ENCODE results near the gene UBE2G1.
"Not testable (repeated sequence)": the region's sequence is repeated elsewhere in the genome, so short reads cannot be mapped to it uniquely, and the experiment has no call there.

UBE2G1 gene

DNA sequence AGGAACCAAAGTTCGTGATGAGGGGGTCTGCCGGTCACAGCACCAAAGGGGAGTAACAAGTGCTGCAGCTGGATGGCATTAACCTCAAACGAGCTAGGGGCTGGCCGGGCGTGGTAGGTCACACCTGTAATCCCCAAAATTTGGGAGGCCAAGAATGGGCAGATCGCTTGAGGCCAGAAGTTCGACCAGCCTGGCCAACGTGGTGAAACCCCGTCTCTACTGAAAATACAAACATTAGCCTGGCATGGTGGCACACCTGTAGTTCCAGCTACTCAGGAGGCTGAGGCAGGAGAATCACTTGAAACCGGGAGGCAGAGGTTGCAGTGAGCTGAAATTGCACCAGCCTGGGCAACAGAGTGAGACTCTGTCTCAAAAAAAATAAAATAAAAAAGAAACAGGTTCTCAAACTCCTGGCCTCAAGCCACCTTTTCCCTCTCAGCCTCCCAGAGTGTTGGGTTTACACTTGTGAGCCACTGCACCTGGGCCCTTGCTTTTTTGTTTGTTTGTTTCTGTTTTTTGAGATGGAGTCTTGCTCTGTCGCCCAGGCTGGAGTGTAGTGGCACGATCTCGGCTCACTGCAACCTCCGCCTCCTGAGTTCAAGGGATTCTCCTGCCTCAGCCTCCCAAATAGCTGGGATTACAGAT is 9.4 kb upstream of the UBE2G1 start:
- not testable (repeated sequence) for DNase-seq

DNA sequence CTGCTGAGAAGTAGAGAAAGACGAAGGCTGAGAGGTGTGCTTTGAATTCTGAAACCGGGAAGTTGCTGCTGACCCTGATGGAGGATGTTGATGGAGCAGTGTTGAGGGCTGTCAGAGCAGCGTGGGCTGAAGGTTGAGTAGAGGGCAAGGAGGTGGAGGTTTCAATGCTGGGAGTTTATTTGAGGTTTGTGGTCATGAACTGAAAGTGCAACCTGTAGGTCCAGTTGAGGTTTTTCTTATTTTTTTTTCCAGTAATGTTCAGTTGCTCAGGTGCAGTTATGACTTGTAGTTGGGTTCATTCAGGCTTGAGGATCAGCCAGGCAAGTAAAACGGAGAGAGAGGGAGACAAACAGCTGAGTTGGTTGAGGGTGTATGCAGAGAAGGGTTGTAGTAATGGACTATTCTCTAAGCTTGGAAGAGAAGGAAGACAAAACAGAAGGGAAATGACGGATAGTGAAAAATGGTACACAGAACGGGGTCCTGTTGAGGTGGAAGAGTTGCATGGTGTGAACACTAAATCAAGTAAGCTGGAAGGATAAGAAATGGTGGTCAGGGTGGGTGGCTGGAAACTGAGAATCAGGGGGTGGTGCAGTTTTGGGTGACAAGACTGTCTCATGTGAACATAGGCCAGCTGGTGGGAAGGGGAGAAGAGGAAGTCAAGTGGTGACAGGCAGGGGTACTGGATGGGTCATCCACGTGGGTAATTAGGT is 8.7 kb upstream of the UBE2G1 start:
- DNase-seq, result no peak

DNA sequence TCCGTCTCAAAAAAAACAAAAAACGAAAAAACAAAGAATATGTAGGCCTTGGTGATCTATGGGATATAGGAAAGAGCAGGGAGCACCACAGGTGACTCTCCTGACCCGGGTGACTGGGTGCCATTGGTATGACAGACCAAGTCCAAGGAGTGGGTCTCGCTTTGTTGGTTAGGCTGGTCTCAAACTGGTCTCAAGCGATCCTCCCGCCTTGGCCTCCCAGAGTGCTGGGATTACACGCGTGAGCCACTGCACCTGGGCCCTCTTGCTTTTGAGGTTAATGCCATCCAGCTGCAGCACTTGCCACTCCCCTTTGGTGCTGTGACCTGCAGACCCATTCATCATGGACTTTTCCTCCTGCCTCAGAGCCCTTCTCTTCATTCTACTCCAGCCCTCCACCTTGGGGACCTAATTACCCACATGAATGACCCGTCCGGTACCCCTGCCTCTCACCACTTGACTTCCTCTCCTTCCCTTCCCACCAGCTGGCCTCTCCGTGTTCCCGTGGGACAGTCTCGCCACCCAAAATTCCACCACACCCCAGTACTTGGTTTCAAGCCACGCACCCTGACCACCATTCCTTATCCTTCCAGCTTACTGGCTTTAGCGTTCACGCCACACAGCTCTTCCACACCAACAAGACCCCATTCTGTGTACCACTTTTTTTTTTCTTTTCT is 3.2 kb upstream of the UBE2G1 start:
- DNase-seq, result no peak

DNA sequence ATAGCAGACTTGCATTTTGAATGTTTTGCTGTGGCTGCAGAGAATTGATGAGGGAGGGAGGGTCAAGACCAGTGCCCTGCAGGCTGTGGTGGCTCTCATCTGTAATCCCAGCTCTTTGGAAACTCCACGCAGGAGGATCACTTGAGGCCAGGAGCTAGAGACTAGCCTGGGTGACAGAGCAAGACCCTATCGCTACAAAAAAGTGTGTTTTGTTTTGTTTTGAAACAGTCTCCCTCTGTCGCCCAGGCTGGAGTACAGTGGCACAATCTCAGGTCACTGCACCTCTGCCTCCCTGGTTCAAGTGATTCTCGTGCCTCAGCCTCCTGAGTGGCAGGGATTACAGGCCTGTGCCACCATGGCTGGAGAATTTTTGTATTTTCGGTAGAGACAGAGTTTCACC is 1.9 kb upstream of the UBE2G1 start:
- no peak for DNase-seq

DNA sequence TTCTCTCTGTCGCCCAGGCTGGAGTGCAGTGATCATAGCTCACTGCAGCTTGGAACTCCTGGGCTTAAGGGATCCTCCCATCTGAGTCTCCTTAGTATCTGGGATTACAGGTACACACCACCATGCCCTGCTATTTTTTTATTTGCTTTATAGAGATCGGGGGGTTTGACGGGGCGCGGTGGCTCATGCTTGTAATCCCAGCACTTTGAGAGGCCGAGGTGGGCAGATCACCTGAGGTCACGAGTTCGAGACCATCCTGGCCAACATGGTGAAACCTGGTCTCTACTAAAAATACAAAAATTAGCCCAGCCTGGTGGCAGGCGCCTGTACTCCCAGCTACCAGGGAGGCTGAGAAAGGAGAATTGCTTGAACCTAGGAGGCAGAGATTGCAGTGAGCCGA is 702 bp upstream of the UBE2G1 start:
- peak in 1 of 58 donors; percentile 34 for DNase-seq

DNA sequence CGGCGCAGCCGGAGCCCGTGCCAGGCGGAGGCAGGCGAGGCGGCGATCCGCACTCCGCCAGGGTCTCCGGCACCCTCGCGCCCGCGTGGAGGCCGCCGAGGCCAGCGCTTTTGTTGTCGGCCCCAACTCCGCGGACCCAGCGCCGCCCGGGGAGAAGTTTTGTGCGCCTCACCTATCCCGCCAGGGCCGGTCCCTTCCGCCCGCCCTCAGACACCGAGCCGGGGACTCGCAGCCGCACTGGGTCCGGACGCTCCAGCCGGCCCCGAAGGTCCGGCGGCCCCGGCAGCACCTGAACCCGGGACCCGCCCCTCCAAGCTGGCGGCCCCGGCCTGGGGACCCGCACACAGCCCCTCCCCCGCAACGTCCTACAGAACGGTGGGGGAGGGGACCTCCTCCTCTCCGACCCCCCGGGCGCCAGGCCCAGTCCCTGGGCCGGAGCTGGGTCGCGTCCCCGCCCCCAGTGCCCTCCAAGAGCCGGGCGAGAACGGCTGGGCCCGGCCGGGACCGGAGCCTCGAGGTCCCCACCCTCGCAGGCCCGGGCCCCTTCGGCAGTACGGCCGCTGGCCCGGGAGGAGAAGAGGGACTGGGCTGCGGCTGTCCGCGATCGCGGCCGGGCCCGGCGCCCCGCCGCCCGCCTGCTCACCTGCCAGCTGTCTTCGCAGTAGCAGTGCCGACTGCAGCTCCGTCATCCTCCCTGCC is 698 bp downstream of the UBE2G1 start:
- DNase-seq, result peak in 24 of 58 donors; percentile 7 to 58 (median 36)

DNA sequence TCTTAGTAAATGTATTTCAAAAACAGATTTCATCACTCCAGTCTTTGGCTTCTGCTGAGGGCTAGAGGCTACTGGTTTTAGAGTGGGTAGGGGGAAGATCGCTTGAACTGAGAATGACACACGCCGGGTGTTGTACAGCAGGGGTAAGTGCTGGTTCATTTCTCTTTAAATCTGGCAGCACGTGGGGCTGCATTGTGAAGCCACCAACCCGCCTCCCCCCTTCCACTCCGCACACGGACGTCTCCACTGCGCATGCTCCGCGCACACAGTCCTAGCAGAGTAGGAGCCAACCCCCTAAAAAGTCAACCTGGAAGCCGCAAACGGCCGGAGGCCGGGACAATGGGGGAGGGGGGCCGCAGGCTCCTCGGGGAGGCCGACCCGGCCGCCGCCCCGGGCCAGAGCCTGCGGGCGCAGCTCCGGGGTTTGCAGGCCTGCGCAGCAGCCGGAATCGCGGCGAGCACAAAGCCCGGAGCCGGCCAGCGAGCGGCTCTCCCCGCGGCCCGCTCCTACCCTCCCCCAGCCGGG is 1.3 kb downstream of the UBE2G1 start:
- DNase-seq, result peak; percentile 52 to 94 (median 87)

DNA sequence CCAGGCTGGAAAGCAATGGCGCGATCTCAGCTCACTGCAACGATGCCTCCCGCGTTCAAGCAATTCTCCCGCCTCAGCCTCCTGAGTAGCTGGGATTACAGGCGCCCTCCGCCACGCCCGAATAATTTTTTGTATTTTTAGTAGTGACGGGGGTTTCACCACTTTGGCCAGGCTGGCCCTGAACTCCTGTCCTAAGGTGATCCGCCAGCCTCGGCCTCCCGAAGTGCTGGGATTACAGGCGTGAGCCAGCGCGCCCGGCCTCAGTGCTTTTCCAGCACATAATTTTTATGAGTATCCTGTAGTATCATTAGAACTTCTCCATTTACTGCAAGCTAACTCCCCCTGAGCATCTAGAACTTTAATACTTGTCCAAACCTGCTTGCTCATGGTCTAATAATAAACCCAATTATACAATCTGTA is 1.8 kb downstream of the UBE2G1 start:
- DNase-seq, result peak in 2 of 58 donors; percentile 2

DNA sequence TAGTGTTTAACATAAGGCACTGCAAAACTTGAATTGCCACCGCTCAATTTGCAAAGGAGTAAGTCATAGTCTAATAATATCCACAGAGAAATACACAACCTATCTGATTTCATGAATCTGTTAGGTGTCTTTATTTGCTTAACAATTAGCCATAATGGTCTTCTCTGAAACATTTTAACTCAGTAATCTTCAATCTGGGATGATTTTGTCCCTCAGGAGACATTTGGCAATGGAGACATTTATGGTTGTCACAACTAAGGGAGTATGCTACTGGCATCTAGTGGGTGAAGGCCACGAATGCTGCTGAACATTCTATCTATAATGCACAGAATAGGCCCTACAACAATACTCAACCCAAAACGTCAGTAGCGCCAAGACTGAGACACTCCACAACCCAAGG is 4.3 kb downstream of the UBE2G1 start:
- DNase-seq, result peak in 9 of 58 donors; percentile 1 to 22 (median 7)

DNA sequence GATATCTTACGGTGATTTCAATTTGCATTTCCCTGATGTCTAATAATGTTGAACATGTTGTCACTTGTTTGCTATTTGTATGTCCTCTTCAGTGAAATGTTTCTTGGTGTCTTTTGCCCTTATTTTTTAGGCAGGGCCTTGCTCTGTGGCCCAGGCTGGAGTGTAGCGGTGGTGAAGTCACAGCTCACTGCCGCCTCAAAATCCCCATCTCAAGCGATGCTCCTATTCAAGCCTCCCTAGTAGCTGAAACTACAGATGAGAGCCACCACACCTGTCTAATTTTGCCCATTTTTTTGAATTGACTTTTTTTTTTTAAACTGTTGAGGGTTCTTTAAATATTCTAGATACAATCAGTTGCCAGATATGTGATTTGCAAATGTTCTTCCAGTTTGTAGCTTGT is 8.3 kb downstream of the UBE2G1 start:
- no peak for DNase-seq

DNA sequence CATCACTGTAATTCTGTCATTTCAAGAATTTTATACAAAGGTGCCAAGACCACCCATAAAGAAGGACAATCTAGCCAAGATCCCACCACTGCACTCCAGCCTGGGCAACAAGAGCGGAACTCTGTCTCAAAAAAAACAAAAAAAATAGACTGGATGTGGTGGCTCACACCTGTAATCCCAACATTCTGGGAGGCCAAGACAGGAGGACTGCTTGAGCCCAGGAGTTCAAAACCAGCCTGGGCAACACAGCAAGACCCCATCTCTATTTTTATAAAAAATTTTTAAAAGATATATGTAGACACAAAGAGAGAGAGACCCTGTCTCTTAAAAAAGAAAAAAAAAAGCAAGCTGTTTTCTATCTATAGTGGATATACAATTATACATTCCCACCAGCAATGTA is 8.8 kb downstream of the UBE2G1 start:
- no peak for DNase-seq

DNA sequence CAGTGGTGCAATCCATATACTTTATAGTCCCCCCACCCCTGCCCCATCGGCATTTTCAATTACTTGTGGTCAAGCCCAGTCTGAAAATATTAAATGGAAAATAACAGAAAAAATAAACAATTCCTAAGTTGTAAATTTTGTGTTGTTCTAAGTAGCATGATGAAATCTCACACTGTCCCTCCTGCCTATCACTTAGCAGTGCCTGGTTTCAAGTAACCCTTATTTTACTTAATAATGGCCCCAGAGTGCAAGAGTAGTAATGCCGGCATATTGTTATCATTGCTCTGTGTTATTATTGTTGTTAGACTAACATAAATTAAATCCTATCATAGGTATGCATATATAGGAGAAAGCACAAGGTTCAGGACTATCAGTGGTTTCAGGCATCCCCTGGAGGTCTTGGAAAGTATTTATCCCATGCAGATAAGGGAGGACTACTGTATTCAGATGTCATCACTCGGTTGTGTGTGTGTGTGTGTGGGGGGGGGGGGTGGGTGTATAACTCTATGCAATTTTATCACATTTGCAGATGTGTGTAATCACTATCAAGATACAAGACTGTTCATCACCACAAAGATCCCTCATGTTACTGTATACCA is 9.3 kb downstream of the UBE2G1 start:
- DNase-seq, result no peak

DNA sequence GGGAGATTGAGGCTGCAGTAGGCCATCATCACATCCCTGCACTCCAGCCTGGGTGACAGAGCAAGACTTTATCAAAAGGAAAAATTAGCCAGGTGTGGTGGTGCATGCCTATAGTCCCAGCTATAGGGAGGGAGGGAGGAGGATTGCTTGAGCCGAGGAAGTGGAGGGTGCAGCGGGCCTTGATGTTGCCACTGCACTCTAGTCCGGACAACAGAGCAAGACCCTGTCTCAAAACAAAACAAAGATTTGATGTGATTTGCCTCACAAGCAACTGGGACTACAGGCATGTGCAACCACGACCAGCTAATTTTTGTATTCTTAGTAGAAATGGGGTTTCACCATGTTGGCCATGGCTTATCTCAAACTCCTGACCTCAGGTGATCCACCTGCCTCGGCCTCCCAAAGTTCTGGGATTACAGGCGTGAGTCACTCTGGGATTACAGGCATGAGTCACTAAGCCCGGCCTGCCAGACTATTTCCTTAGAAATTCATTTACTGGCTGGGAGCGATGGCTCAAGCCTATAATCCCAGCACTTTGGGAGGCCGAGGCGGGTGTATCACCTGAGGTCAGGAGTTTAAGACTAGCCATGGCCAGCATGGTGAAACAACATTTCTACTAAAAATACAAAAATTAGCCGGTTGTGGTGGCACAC is 11.5 kb downstream of the UBE2G1 start:
- DNase-seq, result no peak

DNA sequence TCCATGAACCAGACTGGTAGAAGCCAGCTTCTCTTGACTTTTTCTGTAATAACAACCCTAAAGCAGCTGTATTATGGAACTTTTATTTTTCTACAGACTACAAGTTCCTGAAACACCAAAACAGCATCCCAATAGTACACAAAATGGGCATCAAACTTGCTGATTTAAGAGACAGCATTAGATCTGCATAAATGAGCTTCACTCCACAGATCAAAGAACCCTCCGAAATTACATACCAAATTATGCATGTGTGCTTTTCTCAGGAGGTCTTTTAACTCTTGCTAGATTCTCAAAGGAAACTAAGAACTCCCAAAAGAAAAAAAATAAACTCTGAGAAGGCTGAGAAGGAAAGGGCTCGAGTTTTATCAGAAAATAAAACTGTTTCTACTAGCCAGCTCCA is 12.3 kb downstream of the UBE2G1 start:
- no peak for DNase-seq

DNA sequence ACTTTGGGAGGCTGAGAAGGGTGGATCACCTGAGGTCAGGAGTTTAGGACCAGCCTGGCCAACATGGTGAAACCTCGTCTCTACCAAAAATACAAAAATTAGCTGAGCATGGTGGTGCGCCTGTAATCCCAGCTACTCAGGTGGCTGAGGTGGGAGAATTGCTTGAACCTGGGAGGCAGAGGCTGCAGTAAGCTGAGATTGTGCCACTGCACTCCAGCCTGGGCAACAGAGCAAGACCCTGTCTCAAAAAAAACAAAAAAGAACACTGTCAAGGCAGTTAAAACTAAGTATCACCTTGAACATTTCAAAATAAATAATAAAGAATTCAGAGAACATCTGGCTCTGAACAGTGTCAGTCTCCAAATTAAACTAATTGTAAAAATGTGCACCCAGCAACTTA is 16.3 kb downstream of the UBE2G1 start:
- not testable (repeated sequence) for DNase-seq

DNA sequence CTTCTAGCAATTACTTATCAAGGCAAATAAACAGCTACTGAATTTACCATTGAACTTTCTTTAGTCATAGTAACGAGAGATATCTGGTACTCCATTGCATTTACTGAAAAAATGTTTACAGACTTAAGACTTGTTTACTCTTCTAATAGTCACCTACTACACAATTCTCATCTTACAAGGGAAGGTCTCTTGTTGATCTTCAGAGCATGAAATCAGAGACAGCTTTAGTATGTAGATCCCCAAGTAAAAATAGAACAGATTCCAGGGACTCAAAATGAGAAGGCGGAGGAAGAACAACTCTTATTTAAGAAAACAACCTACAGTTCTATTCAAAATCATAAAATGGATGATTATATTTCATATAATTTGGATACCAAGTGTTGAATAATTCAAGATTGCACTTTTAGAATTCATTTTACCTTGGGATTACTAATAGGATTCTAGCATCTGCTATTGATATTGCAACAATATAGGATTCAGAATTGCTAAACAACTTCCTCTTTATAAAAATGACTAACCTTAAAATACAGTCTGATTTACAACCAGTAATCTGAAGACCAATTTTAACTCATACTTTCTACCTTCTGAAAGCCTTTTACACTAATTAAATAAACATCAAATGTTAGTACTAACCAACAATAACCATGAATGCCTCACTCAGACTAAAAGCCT is 20.8 kb downstream of the UBE2G1 start:
- DNase-seq, result no peak

DNA sequence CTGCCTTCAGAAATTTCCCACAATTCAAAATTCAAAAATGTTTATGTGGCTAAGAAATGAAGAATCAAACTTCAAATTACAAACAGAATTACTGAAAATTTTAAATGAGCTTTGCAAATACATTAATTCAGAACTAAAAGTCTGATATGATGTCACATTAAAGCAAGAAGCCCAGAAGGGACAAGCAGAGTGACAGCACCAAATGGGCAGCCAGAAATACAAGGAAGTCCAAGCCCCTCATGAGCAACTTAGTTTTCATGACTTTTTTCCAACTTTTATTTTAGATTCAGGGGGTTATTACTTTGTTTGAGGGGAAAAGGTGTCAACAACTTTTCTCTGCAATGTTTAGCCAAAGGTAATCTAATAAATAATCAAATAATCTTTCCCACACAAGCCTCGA is 21.5 kb downstream of the UBE2G1 start:
- no peak for DNase-seq

DNA sequence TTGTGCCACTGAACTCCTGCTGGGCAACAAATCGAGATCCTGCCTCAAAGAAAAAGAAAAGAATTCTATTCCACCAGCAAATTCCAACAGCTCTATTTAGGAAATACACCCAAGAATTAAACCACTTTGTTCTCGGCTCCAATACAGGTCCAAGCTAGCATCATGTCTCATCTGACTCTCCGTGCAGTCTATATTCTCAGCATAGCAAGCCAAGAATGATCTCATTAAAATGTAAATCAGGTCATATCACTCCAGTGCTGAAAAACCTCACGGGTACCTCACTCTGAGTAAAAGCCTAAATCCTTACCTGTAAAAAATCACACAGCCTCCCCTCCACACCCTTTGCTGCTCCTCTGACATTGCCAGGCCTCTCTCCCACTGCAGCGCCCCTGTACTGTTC is 23.9 kb downstream of the UBE2G1 start:
- no peak for DNase-seq

DNA sequence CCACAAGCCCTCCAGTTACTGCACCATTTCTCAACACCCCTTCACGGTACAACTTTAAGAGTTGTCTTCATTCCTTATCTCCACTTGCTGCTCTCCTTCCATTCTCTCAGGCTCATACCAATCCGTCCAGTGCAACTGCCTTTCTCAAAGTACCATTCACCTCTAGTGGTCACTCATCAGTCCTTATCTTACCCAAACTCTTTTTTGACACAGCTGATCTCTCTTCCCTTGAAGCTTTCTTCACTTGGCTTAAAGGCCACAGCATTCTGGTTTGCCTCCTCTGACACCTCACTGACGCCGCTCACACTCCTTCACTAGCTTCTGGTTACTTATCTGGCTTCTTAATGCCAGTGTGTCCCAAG is 24.9 kb downstream of the UBE2G1 start:
- DNase-seq, result no peak

DNA sequence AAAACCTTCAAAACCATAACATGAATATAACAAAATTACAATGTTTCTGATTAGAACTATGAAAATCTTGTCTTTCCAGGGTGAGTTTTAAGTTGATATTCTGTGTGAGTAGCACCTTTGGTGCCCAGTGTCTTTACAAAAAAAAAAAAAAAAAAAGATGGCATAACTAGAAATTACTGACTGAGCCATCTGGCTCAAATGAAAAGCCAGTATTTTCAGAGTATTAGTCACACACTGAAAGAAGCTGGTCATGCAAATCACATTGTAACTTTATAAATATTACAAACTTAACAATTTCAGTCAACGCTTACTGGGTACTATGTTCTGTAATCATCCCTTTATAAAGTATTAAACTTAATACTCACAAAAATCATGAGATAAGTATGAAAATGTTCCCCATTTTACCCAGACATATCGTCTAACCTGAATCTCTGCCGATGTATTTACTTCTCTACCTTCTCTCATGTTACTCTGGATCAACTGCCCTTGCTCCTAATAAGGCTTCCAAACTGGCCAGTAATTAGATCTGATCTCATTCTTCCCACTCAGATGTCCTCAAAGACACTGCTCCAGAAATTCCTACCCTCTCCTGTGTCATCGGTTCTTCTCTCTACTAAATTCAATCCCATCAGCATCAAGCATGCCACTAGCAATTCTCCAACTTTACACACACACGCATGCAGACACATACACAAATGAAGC is 25.4 kb downstream of the UBE2G1 start:
- DNase-seq, result no peak

Data from anterior cingulate cortex (tissue), 58 donors.